ENCODE data around the gene TRIM10. TPM values are rescaled to one million over a fixed set of nuclear protein-coding genes. Genes with fewer than 3 reads are reported as not detected.

TRIM10 gene
- total and polyA plus RNA-seq, 4 donors = 0.29 to 128 (median 0.73) TPM

DNA sequence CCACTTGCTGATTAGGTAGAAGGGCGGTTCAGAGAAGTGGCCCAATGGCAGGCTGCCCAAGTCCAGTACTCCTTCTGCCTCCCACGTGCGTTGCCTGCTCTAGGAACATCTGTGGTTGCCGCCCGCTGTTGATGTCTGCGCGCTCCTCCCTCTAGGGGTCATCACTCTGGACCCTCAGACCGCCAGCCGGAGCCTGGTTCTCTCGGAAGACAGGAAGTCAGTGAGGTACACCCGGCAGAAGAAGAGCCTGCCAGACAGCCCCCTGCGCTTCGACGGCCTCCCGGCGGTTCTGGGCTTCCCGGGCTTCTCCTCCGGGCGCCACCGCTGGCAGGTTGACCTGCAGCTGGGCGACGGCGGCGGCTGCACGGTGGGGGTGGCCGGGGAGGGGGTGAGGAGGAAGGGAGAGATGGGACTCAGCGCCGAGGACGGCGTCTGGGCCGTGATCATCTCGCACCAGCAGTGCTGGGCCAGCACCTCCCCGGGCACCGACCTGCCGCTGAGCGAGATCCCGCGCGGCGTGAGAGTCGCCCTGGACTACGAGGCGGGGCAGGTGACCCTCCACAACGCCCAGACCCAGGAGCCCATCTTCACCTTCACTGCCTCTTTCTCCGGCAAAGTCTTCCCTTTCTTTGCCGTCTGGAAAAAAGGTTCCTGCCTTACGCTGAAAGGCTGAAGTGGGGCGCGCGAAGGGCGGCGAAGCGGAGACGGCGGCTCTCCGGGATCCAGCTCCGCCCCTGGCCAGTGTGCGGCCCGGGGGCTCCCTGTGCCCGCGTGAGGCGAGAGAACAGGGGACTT lies 10.9 kb upstream of the TRIM10 start:
- Histone ChIP-seq H3K27me3 (ENCODE audit: control insufficient read depth in 4 of 4, insufficient read depth in 4 of 4, low read length in 3 of 4) (no peaks in the 10 kb centered on the region), H3K9me3 (ENCODE audit: control insufficient read depth in 4 of 4, low read length in 3 of 4) (no peaks in the 10 kb centered on the region), H3K9ac (ENCODE audit: low read depth in 1 of 2, low read length in 2 of 2) (no peak overlapping the region), H3K27ac (ENCODE audit: low read depth in 1 of 2, low read length in 2 of 2) (no peak overlapping the region), H3K4me3 (ENCODE audit: low read depth in 1 of 3, low read length in 3 of 3) (no peak overlapping the region), H3K4me1 (ENCODE audit: control insufficient read depth in 4 of 4, insufficient read depth in 4 of 4, low read length in 3 of 4) (no peaks in the 10 kb centered on the region), H3K36me3 (ENCODE audit: control insufficient read depth in 4 of 4, insufficient read depth in 3 of 4, low read depth in 1 of 4, low read length in 3 of 4) (peaks cover 0 to 18% (median 12%) of the 10 kb centered on the region in 4 donors)
- 50% methylated on average over 62 of the region's 62 CpGs for WGBS
- no peak for TF ChIP-seq RAD21 (IDR thresholded peaks at IDR 0.05)
- TF ChIP-seq, protein P1, sequence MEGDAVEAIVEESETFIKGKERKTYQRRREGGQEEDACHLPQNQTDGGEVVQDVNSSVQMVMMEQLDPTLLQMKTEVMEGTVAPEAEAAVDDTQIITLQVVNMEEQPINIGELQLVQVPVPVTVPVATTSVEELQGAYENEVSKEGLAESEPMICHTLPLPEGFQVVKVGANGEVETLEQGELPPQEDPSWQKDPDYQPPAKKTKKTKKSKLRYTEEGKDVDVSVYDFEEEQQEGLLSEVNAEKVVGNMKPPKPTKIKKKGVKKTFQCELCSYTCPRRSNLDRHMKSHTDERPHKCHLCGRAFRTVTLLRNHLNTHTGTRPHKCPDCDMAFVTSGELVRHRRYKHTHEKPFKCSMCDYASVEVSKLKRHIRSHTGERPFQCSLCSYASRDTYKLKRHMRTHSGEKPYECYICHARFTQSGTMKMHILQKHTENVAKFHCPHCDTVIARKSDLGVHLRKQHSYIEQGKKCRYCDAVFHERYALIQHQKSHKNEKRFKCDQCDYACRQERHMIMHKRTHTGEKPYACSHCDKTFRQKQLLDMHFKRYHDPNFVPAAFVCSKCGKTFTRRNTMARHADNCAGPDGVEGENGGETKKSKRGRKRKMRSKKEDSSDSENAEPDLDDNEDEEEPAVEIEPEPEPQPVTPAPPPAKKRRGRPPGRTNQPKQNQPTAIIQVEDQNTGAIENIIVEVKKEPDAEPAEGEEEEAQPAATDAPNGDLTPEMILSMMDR (IDR thresholded peaks at IDR 0.05; ENCODE audit: low read depth, low read length, missing input control) = no peak
- no peak for TF ChIP-seq NR2F2 (IDR thresholded peaks at IDR 0.05)
- TF ChIP-seq GABPA (IDR thresholded peaks at IDR 0.05 in 1 of 2, conservative IDR thresholded peaks at IDR 0.05 in 1 of 2) = no peak
- TF ChIP-seq, protein P2, sequence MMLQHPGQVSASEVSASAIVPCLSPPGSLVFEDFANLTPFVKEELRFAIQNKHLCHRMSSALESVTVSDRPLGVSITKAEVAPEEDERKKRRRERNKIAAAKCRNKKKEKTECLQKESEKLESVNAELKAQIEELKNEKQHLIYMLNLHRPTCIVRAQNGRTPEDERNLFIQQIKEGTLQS (IDR thresholded peaks at IDR 0.05) = no peak
- TF ChIP-seq FOXA2 (IDR thresholded peaks at IDR 0.05) = no peak
- DNase-seq (ENCODE audit: low spot score) = peak; percentile 38

DNA sequence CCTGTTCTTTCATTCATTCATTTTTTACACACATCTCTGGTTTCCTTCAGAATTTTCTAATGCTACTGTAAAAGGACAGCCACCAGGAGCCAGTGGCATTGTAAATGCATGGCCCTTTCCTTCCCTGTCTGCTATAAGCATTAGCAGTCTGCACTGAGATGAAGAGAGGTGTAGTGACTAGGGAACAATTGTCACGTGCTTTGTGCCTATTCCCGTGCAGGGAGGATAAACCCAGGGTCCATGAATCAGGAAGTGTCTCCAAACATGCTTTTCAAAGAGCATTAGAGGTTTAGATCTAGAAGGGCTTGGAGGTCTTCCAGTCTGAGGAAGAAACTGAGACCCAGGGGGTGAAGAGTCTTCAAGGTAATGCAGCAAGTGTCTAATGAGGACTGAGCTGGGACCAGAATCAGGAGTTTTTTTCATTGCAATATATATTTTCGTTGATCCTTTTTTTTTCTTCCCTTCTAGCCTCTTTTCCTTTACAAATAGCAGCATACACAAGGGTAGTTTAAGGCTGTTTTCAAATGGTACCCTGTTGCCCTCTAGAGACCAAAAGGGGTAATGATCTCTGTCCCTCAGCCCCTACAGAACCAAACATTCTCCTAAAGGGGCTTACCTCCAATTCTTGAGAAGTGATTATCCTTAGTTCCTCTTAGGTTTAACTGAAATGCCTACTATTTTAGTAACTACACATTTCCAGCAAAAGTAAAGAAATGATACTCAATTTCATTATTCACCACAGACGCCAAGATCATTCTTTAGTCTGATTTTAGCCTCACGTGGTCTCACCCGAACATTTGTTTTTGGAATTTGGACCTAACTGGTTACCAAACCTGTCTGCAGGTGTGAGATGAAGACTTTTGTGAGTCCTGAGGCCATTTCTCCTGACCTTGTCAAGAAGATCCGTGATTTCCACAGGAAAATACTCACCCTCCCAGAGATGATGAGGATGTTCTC lies 8.9 kb upstream of the TRIM10 start:
- H3K4me3 ChIP-seq (ENCODE audit: low read depth in 1 of 3, low read length in 3 of 3) = no peak overlapping the region
- H3K9ac ChIP-seq (ENCODE audit: low read depth in 1 of 2, low read length in 2 of 2) = no peak overlapping the region
- WGBS = 44% methylated on average over 7 of the region's 7 CpGs
- TF ChIP-seq SP1 (IDR thresholded peaks at IDR 0.05) (no peak), TAF1 (conservative IDR thresholded peaks at IDR 0.05) (no peak), RAD21 (IDR thresholded peaks at IDR 0.05) (peak; percentile 88 to 91), HNF4A (conservative IDR thresholded peaks at IDR 0.05) (peak in 1 of 2 donors; percentile 8), FOXA1 (IDR thresholded peaks at IDR 0.05) (no peak), FOXA2 (IDR thresholded peaks at IDR 0.05) (no peak), GABPA (IDR thresholded peaks at IDR 0.05 in 1 of 2, conservative IDR thresholded peaks at IDR 0.05 in 1 of 2) (no peak), JUND (IDR thresholded peaks at IDR 0.05) (no peak)
- TF ChIP-seq, protein P1 (IDR thresholded peaks at IDR 0.05; ENCODE audit: low read depth, low read length, missing input control) = peak; percentile 85
- TF ChIP-seq, protein P3, sequence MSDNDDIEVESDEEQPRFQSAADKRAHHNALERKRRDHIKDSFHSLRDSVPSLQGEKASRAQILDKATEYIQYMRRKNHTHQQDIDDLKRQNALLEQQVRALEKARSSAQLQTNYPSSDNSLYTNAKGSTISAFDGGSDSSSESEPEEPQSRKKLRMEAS (IDR thresholded peaks at IDR 0.05) = no peak
- TF ChIP-seq, protein P4, sequence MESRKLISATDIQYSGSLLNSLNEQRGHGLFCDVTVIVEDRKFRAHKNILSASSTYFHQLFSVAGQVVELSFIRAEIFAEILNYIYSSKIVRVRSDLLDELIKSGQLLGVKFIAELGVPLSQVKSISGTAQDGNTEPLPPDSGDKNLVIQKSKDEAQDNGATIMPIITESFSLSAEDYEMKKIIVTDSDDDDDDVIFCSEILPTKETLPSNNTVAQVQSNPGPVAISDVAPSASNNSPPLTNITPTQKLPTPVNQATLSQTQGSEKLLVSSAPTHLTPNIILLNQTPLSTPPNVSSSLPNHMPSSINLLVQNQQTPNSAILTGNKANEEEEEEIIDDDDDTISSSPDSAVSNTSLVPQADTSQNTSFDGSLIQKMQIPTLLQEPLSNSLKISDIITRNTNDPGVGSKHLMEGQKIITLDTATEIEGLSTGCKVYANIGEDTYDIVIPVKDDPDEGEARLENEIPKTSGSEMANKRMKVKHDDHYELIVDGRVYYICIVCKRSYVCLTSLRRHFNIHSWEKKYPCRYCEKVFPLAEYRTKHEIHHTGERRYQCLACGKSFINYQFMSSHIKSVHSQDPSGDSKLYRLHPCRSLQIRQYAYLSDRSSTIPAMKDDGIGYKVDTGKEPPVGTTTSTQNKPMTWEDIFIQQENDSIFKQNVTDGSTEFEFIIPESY (IDR thresholded peaks at IDR 0.05) = no peak
- TF ChIP-seq, protein P2 (IDR thresholded peaks at IDR 0.05) = no peak
- no peak overlapping the region for H3K27ac ChIP-seq (ENCODE audit: low read depth in 1 of 2, low read length in 2 of 2)
- H3K36me3 ChIP-seq (ENCODE audit: control insufficient read depth in 4 of 4, insufficient read depth in 3 of 4, low read depth in 1 of 4, low read length in 3 of 4) = peaks cover 0 to 18% (median 12%) of the 10 kb centered on the region in 4 donors
- H3K4me1 ChIP-seq (ENCODE audit: control insufficient read depth in 4 of 4, insufficient read depth in 4 of 4, low read length in 3 of 4) = no peaks in the 10 kb centered on the region
- DNase-seq (ENCODE audit: low spot score) = no peak
- no peaks in the 10 kb centered on the region for H3K9me3 ChIP-seq (ENCODE audit: control insufficient read depth in 4 of 4, low read length in 3 of 4)
- no peaks in the 10 kb centered on the region for H3K27me3 ChIP-seq (ENCODE audit: control insufficient read depth in 4 of 4, insufficient read depth in 4 of 4, low read length in 3 of 4)

All from liver (tissue), 9 donors.